HG03064 (cell line): ENCODE measurements around the gene SH3PXD2B.

Source experiments
- ATAC-seq: cut with Tn5 transposase; IDR thresholded peaks from one replicate; pipeline ENCODE4 v1.9.1; 2021; ENCODE audit warnings: low read depth; ENCODE audit not compliant: unreplicated experiment

SH3PXD2B gene

DNA sequence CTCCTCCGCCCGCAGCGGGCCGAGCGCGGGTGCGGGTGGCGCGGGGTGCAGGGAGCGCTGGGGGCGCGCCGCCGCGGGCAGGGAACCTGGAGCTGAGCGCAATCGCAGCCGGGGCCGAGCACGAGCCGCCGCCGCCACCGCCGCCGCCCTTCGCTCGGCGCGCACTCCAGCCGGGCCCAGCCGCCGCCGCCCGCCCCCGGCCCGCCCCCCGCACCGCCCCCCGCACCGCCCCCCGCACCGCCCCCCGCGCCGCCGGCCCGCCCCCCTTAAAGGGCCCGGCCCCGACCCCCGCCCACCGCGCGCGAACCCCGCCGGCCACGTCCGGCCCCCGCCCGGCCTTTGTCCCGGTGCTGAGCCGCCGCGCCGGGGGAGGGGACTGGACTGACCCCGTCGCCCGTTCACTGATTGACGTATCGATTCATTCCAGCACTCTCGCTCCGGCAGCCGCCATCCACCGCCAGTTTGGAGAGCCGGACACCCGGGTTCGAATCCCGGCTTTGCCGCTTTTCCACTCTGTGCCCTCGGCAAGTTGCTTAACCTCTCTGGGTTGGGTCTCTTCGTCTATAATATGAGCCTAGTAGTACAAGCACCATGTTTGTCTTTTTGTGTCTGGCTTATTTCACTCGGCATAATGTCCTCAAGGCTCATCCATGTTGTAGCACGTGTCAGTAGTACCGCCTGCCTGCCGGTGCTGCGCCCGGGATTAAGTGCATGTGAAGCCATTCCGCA, at the start of gene SH3PXD2B:
Gene SH3PXD2B (minus strand): TSS at position 168 of the 729 bp plus-strand sequence. CDS start 173 bp downstream, outside the sequence.
- no peak for ATAC-seq

DNA sequence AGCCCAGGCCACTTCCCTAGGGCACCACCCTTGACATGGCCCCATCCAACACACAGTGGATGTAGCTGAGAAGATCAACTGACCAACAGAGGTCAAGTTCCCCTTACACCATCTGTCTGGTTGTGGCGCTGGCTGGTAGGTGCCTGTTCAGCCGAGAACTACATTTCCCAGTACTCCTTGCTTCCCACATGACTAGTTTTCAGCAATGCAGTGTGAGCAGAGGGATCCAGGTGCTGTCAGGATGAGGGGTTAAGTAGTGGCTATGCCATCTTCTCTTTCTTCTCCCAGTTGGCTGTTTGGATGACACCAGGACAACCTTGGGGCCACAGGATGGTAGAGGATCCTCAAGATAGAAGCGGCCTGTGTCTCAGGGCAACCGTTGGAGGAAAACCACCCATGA, 48.6 kb upstream of the SH3PXD2B start:
- ATAC-seq = no peak

- ATAC-seq = no peak
Observed at GRCh38 chr5:172502410-172502809, 48.1 kb upstream of the SH3PXD2B start.

GRCh38 chr5:172501708-172502320, 47.5 kb upstream of the SH3PXD2B start:
- ATAC-seq = no peak

DNA sequence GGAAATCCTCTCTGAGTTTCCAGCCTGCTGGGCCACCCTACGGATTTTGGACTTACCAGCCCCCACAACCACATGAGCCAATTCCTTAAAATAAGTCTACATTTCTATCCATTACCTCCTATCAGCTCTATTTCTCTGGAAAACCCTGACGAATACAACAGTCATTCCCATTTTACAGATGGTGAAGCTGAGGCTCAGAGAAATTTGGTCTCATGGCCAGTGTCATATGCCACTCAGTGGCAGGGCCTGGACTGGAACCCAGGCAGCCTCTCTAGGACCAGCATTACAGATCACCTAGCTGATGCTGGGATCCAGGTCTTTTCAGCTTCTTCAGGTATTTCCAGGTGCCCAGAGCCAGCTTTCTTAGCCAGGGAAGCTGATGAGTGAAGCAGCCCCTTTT, 45.0 kb upstream of the SH3PXD2B start:
- ATAC-seq = no peak

DNA sequence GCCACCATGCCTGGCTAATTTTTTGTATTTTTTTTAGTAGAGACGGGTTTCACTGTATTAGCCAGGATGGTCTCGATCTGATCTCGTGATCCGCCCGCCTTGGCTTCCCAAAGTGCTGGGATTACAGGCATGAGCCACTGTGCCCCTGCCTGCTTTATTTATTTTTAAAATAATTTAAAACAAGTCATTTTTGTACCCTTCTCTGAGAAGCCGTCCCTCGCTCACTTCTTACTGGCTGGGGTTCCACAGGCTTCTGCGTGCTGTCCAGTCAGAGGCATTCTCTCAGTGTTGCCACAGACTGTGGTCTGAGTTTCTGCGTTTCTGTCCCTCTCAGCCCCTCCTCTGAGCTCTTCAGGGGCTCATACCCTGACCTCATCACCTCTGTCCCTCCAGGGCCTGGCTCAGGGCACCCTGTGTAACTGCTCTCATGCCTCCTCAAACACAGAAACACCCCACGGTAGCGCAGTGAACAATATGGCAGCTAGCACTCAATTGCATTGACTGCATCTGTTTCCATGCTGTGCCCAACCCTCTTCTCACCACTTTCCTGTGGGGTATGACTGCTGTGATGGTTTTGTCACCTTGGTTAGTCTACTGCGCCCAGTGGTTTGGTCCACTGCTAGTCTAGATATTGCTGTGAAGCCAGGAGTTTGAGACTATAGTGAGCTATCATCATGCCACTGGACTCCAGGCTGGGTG, 44.3 kb upstream of the SH3PXD2B start:
- no peak for ATAC-seq

DNA sequence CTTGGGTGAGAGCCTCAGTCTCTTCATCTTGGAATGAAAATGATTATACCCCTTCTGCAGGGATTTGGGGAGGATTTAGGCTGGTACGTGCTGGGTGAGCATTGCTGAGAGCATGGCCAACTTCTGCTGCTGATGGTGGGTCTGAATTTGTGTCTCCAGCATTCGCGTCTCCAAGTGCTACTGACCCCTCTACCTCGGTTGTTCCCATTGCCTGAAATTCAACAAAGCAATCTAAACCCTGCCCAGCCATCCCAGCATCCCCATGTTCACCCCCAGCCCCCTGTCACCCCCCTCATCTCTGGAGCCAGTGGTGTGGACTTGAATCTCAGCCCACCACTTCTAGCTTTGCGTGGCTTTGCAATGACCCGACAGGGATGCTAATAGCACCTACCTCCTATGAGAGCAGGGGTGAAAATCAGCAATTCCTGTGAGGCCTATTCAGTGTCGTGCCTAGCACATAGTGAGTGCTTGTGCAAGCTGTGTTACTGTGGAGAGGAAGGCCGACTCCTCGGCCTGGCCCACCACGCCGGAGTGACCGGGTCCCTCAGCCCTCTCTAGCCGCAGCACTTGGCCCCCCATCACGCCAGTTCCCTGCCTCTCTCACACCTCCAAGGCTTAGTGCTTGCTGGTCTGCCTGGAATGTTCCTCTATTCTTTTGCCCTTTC, 43.4 kb upstream of the SH3PXD2B start:
- no peak for ATAC-seq

GRCh38 chr5:172496671-172497371, 42.5 kb upstream of the SH3PXD2B start:
- no peak for ATAC-seq

DNA sequence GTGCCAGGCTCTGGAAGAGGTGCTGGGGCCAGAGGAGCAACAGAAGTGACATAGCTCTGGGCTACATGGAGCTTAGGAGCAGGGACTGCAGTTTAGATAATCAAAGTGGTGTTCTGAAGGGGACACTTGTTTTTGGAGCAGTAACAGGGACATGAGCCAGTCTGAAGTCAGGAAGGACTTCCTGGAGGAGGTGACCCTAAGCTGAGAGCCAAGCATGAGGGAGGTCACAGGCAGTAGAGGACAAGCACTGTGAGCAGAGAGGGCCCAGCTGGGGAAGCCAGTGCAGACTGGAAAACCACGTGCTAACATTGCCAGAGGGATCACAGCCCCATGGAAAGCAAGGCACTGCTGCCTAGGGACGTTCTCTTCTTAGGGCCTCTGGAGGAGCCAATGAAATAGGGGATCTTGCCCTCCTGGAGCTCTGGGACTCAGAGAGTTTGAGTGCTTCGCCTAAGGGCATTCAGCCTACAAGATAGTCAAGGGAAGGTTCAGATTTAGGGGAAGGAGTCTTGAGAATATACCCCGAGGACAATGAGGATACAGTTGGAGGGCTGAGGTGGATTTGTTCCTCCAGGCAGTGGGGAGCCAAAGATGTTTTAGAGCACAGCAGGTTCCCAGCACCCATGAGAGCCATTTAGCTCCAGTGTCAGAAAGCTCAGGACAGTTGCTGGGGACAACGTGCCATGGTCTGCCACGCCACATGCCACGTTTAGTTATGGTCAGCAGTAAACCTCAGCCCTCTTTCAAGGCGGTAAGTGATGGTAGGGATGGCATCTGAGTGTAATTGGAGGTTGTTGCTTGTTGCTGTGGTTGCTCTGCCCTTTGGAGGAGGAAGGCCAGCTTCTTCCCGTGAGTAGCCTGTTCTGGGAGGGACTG, 40.5 kb upstream of the SH3PXD2B start:
- no peak for ATAC-seq

DNA sequence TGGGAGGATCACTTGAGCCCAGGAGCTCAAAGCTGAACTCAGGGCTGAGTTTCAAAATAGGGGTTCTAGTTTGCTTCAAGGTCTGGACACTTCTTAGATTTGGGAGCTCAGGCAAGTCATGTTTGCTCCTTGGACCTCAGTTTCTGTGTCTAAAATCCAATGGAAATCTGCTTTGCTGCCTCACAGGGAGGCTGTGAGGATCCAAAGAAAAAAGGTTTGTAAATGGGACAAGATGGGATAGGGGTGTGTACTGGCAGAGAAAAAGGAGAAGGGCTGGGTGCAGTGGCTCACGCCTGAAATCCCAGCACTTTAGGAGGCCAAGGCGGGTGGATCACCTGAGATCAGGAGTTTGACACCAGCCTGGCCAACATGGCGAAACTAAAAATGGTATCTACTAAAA, 39.6 kb upstream of the SH3PXD2B start:
- ATAC-seq = no peak

DNA sequence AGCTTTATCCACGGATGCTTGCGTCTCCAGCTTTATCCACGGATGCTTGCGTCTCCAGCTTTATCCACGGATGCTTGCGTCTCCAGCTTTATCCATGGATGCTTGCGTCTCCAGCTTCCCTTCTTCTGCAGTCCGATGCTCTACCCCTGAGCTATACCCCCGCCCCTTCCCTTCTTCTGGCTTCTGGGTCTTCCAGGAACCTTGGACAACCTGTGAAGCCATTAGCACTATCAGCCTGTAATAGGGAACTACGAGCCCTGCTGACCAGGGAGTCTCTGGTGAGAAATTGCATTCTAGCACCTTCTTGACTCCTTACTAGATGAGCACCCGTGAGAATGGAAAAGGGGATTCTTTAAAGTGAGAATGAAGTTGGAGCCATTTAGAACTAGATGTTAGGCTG, 39.1 kb upstream of the SH3PXD2B start:
- no peak for ATAC-seq

GRCh38 chr5:172493002-172493401, 38.7 kb upstream of the SH3PXD2B start:
- ATAC-seq = no peak

DNA sequence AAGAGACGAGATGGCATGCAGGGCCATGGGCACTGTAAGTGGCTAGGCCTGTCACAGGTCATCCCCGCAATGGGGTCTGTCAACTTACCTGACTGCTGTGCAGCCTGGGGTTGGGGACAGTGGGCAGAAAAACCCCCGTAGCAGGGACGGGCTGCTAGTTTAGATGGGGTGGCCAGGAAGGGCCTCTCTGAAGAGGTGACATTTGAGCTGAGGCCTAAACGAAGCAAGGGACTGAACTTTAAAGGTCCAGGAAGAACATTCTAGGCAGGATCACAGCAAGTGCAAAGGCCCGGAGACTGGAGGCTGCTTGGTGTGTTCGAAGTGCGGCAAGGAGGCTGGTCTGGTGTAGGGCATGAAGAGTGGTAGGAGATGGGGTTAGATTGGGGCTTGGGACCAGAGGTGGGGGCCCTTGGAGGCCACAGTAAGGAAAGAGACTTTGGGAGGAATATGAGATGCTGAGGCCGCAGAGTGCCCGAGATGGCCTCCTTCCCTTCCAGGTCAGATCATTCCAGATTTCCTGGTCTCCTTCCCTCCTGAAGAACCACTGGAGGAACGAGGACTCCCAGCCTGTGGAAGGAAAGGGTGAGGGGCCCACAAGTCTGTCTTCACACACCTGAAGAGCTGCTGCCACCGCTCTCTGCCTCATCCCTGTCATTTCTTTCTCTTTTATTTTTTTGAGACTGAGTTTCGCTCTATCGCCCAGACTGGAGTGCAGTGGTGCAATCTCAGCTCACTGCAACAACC, 37.9 kb upstream of the SH3PXD2B start:
- ATAC-seq = no peak

- no peak for ATAC-seq
Observed at GRCh38 chr5:172491481-172491880, 37.2 kb upstream of the SH3PXD2B start.

DNA sequence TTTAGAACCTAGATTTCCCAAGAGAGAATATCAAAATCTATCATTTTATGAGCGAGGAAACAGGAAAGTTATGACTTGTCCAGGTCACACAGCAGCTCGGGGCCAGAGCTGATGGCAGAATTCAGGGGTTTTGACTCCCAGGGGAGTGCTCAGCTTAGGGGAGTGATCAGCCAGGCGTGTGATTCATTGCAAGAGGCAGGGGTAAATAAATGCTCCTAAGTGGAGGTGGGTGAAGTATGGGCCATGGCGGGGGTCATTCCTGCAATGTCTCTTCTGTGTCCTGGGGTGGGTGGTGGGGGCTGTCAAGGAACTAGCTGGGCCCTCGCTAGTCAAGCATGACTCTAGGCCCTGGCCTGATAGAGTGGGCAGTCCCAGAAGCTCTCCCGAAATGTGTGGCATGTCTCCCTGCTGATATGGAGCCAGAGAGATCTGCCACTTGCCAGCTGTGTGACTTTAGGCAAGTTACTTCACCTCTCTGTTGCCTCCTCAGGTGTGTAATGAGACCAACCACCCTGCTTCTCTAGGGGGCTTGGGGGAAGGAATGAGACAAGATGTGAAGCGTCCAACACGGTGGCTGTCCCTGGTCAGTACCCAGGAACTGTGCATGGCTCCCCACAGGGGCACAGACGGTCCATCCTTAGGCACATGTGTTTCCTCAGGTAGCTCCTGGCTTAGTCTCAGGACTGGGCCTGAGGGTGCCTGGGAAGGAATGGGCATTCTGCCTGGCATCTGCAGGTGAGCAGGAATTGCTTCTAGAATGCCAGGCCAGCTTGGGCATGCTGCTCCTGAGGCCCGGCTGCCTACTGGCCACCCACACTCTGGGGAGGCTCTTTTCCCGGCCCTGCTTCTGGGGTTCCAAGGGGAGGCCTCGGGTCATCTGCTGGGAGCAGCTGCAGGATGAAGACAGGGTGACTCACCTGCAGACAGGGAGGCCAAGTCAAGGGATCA, 36.5 kb upstream of the SH3PXD2B start:
- no peak for ATAC-seq

DNA sequence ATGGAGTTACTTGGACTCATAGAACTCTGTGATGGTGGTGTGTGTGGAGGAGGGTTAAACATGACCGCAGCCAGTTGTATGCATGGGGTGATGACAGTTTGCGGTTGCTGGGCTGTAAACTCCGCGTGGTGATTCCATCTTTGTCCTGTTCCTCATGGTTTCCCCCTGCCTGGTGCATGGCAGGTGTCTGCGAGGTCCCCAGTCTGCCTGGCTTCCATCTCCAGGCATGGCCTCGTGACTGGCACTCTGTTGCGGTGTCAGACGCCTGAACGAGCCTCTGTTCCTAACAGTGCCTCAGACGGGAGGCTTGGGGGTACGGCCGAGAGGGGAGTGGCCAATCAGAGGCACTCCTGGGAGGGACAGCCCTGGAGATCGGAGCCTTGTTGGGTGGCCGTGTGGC, 33.9 kb upstream of the SH3PXD2B start:
- ATAC-seq = no peak

GRCh38 chr5:172487671-172488070, 33.3 kb upstream of the SH3PXD2B start:
- ATAC-seq = no peak

DNA sequence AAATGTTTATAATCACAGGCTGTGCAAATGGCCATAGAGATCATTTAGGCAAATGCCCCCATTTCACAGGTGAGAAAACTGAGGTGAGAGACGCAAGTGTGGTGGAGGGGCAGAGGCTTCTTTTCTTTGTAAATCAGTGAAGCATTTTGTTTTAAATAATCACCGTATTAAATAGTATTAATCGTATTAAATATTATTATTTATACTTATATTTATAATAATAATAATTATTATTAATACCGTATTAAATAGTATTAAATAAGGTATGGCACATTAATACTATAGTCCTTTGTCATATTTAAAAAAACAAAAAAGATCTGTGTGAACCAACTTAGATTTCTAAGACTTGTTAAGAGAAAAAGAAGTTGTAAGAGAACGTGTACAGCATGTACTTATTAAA, 32.6 kb upstream of the SH3PXD2B start:
- ATAC-seq = no peak
